ENCODE results near the gene AHDC1. TPM values are rescaled to one million over a fixed set of nuclear protein-coding genes. Genes with fewer than 3 reads are reported as not detected.
A peak's percentile ranks its signal among the peaks of the same experiment; 100 is the strongest.

The AHDC1 gene
- total RNA-seq, 1 donor from 2014 or later, result 7.0 TPM

DNA sequence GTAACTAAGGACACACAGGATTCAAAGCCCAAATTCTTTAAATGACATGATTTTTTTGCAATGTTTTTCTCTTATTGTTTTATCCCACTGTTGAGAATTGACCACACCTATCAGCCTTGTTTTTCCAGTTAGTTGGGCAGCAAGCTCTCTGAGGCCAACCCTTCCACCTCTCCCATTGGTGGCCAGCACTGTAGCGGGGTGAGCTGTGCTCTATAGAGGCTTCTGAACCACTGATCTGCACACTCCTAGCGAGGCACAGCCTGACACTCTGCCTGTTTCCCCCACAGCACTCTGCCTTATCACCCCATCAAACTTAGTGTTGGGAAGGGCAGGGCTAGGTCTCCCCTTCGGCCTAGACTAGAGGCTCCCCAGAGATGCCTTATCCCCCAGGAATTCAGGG is 19.5 kb downstream of the AHDC1 start:
- peaks cover 19% of the 10 kb centered on the region for H3K36me3 Mint-ChIP-seq
- H3K4me3 Mint-ChIP-seq, result no peak overlapping the region
- H3K4me1 Mint-ChIP-seq, result peaks cover 23% of the 10 kb centered on the region
- peaks cover 7% of the 10 kb centered on the region for H3K27me3 Mint-ChIP-seq (ENCODE audit: insufficient read depth, low read depth)
- H3K36me3 ChIP-seq, result no peaks in the 10 kb centered on the region
- no peak overlapping the region for H3K4me2 ChIP-seq
- H3K4me3 ChIP-seq, result no peak overlapping the region
- peaks cover 100% of the 10 kb centered on the region for H3K79me2 ChIP-seq (ENCODE audit: low read depth)
- H3F3A ChIP-seq (ENCODE audit: low read depth), result peaks cover 4% of the 10 kb centered on the region
- no peak overlapping the region for H3K27ac Mint-ChIP-seq
- H4K20me1 ChIP-seq (ENCODE audit: low read depth), result peaks cover 100% of the 10 kb centered on the region
- H3K9me3 ChIP-seq (ENCODE audit: low read depth), result no peaks in the 10 kb centered on the region
- peaks cover 11% of the 10 kb centered on the region for H3K4me1 ChIP-seq
- no peak overlapping the region for H3K9ac ChIP-seq
- H3K27me3 ChIP-seq, result no peaks in the 10 kb centered on the region
- no peak overlapping the region for H3K27ac ChIP-seq
- TF ChIP-seq EZH2phosphoT487 (IDR thresholded peaks at IDR 0.05) (no peak), EZH2 (IDR thresholded peaks at IDR 0.05) (no peak)
- TF ChIP-seq, protein P1, sequence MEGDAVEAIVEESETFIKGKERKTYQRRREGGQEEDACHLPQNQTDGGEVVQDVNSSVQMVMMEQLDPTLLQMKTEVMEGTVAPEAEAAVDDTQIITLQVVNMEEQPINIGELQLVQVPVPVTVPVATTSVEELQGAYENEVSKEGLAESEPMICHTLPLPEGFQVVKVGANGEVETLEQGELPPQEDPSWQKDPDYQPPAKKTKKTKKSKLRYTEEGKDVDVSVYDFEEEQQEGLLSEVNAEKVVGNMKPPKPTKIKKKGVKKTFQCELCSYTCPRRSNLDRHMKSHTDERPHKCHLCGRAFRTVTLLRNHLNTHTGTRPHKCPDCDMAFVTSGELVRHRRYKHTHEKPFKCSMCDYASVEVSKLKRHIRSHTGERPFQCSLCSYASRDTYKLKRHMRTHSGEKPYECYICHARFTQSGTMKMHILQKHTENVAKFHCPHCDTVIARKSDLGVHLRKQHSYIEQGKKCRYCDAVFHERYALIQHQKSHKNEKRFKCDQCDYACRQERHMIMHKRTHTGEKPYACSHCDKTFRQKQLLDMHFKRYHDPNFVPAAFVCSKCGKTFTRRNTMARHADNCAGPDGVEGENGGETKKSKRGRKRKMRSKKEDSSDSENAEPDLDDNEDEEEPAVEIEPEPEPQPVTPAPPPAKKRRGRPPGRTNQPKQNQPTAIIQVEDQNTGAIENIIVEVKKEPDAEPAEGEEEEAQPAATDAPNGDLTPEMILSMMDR (IDR thresholded peaks at IDR 0.05), result no peak
- H3K9me3 Mint-ChIP-seq, result no peaks in the 10 kb centered on the region
- no peak overlapping the region for H2AFZ ChIP-seq (replicated peaks)
- no peak for DNase-seq (ENCODE audit: low spot score)

DNA sequence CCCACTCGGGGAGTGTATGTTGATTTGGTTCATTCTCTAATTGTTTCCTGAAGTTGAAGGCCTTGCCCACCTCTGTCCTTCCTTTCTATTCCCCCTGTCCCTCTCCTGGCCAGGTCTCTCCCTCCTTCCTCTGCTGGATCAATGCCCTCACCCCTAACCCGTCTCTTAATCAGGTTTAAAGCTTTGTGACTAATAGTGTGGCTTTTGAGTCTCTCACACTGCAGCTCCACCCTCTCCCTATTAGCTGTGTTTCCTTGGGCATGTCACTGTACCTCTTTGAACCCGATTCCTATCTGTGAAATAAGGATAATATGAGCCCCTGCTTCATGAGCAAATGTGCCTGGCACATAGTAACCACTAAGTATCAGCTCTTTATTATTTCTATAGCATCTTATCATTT is 20.5 kb downstream of the AHDC1 start:
- Histone ChIP-seq H3K9me3 (ENCODE audit: low read depth) (no peaks in the 10 kb centered on the region), H3K27ac (no peak overlapping the region), H3F3A (ENCODE audit: low read depth) (peaks cover 9% of the 10 kb centered on the region), H4K20me1 (ENCODE audit: low read depth) (peaks cover 100% of the 10 kb centered on the region), H3K4me1 (peaks cover 11% of the 10 kb centered on the region), H2AFZ (replicated peaks) (no peak overlapping the region), H3K4me2 (no peak overlapping the region), H3K4me3 (no peak overlapping the region), H3K36me3 (no peaks in the 10 kb centered on the region), H3K9ac (no peak overlapping the region), H3K79me2 (ENCODE audit: low read depth) (peaks cover 100% of the 10 kb centered on the region), H3K27me3 (no peaks in the 10 kb centered on the region)
- TF ChIP-seq EZH2phosphoT487 (IDR thresholded peaks at IDR 0.05) (no peak), EZH2 (IDR thresholded peaks at IDR 0.05) (no peak)
- TF ChIP-seq, protein P1 (IDR thresholded peaks at IDR 0.05), result no peak
- Mint-ChIP-seq H3K4me3 (no peak overlapping the region), H3K27me3 (ENCODE audit: insufficient read depth, low read depth) (peaks cover 7% of the 10 kb centered on the region), H3K4me1 (peaks cover 28% of the 10 kb centered on the region), H3K36me3 (peaks cover 23% of the 10 kb centered on the region), H3K9me3 (no peaks in the 10 kb centered on the region), H3K27ac (peak overlapping the region; percentile 38)
- no peak for DNase-seq (ENCODE audit: low spot score)

DNA sequence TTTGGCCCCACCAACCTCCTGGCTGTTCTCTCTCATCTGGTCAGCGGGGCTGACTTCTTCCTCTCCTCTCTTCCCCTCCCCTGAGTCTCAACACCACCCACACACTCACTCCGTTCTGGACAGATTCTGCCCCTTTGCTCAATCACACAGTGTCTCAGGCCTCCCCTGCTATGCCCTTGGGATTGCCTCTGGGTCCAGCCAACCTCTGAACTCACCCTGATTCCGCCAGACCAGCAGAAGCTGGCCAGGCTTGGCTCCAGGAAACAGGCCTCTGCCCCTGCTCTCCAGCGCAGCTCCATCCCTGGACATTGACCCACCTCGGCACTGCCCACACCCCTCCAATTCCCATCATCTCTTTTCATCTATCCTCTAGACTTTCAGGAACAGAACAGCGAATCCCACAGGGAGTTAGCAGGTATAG is 22.1 kb downstream of the AHDC1 start:
- no peak overlapping the region for H3K4me2 ChIP-seq
- H3K79me2 ChIP-seq (ENCODE audit: low read depth), result peaks cover 100% of the 10 kb centered on the region
- no peak for TF ChIP-seq EZH2phosphoT487 (IDR thresholded peaks at IDR 0.05)
- TF ChIP-seq EZH2 (IDR thresholded peaks at IDR 0.05), result no peak
- TF ChIP-seq, protein P1 (IDR thresholded peaks at IDR 0.05), result no peak
- Mint-ChIP-seq H3K9me3 (no peaks in the 10 kb centered on the region), H3K36me3 (peaks cover 23% of the 10 kb centered on the region), H3K27ac (no peak overlapping the region), H3K27me3 (ENCODE audit: insufficient read depth, low read depth) (peaks cover 7% of the 10 kb centered on the region), H3K4me1 (peaks cover 33% of the 10 kb centered on the region), H3K4me3 (no peak overlapping the region)
- H3K4me3 ChIP-seq, result no peak overlapping the region
- no peak overlapping the region for H3K27ac ChIP-seq
- DNase-seq (ENCODE audit: low spot score), result no peak
- no peak overlapping the region for H3K9ac ChIP-seq
- H3K4me1 ChIP-seq, result peaks cover 25% of the 10 kb centered on the region
- H3K36me3 ChIP-seq, result no peaks in the 10 kb centered on the region
- peaks cover 100% of the 10 kb centered on the region for H4K20me1 ChIP-seq (ENCODE audit: low read depth)
- no peak overlapping the region for H2AFZ ChIP-seq (replicated peaks)
- no peaks in the 10 kb centered on the region for H3K9me3 ChIP-seq (ENCODE audit: low read depth)
- H3F3A ChIP-seq (ENCODE audit: low read depth), result peaks cover 24% of the 10 kb centered on the region
- H3K27me3 ChIP-seq, result no peaks in the 10 kb centered on the region

Measured in neural progenitor cell (in vitro differentiated cells).